ENCODE measurements around the gene DYNC1LI2. TPM values are rescaled to one million over a fixed set of nuclear protein-coding genes. Genes with fewer than 3 reads are reported as not detected.
A peak's percentile ranks its signal among the peaks of the same experiment; 100 is the strongest.

DYNC1LI2 gene
- total and polyA plus RNA-seq, 2 of the 8 experiments (the other 6 are each of a cell fraction or from before 2014, with no cell fraction given): 35.0 to 70.8 TPM

DNA sequence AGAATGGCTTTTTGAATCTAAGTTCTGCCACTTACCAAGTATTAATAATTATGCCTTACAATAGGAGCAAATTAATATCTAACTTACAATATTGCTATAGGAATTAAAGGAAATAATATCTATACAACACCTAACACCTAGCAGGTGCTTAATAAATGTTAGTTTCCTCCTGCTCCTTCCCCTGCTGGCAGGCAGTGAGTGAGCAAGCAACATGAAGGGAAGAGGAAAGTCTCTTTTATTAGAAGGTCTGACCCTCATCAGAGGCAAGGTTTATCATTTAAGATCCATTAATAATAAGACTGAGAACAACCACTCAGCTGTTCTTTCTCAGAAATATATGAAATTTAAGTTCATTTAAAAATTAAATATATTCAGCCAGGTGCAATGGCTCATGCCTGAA is 6.7 kb upstream of the DYNC1LI2 start:
- H3K18ac ChIP-seq (ENCODE audit: extremely low read depth, low read length): no peak overlapping the region

More for the DNA sequence above, 6.7 kb upstream of the DYNC1LI2 start:
- H3K56ac ChIP-seq (replicated peaks; ENCODE audit: insufficient read length, low read depth, low read length): no peak overlapping the region
- H2BK5ac ChIP-seq (ENCODE audit: low read depth, low read length): no peak overlapping the region
- no peak overlapping the region for H3K4me2 ChIP-seq (ENCODE audit: insufficient read depth in 1 of 2, low read depth in 2 of 2, low read length in 2 of 2)
- ChIA-PET CTCF (ENCODE audit: partially characterized antibody) (no interaction called here), POLR2A (ENCODE audit: partially characterized antibody) (no interaction called here)
- H3K14ac ChIP-seq (ENCODE audit: insufficient read length): no peak overlapping the region
- no peaks in the 10 kb centered on the region for H3K9me3 ChIP-seq (ENCODE audit: insufficient read depth in 2 of 2, low read depth in 1 of 2, low read length in 1 of 2)
- H2AFZ ChIP-seq (ENCODE audit: low read length): no peak overlapping the region
- DNase-seq (ENCODE audit: low read depth in 1 of 2, low spot score in 2 of 2): no peak
- peaks cover 0 to under 1% (median 0%) of the 10 kb centered on the region in 4 experiments; a peak in 1 of 7 replicates for H3K27me3 ChIP-seq (replicated peaks in 1 of 4; ENCODE audit: control insufficient read depth in 3 of 4, extremely low read depth in 1 of 4, insufficient read depth in 3 of 4, low read length in 3 of 4)
- H3K4ac ChIP-seq (replicated peaks; ENCODE audit: insufficient read length, low read depth, low read length): no peak overlapping the region
- H2AK5ac ChIP-seq (ENCODE audit: low read depth, low read length): no peak overlapping the region
- H4K8ac ChIP-seq (ENCODE audit: extremely low read depth, insufficient read depth, low read length): no peak overlapping the region
- no peaks in the 10 kb centered on the region for H3K36me3 ChIP-seq (ENCODE audit: control insufficient read depth in 2 of 4, insufficient read depth in 4 of 4, low read length in 3 of 4)
- H3K79me1 ChIP-seq (ENCODE audit: low read depth, low read length): no peaks in the 10 kb centered on the region
- no peaks in the 10 kb centered on the region for H4K20me1 ChIP-seq (replicated peaks in 1 of 2; ENCODE audit: control insufficient read depth in 1 of 2, insufficient read depth in 2 of 2, low read length in 2 of 2)
- H3K23ac ChIP-seq (ENCODE audit: insufficient read length): no peak overlapping the region
- no peaks in the 10 kb centered on the region for H3K23me2 ChIP-seq (ENCODE audit: low read depth, low read length)
- no peaks in the 10 kb centered on the region for H3K4me1 ChIP-seq (replicated peaks in 1 of 4; ENCODE audit: control insufficient read depth in 3 of 4, insufficient read depth in 4 of 4, low read length in 3 of 4)
- H3K79me2 ChIP-seq (ENCODE audit: control insufficient read depth in 1 of 2, insufficient read depth in 2 of 2, low read length in 2 of 2): no peaks in the 10 kb centered on the region
- no peak overlapping the region for H4K5ac ChIP-seq (ENCODE audit: insufficient read length, low read depth, low read length)
- no peak overlapping the region for H3K27ac ChIP-seq (ENCODE audit: low read depth, low read length)
- no peak overlapping the region for H4K91ac ChIP-seq (replicated peaks; ENCODE audit: insufficient read length, low read length)
- H3K9ac ChIP-seq (replicated peaks in 1 of 4; ENCODE audit: extremely low read depth in 1 of 4, low read depth in 3 of 4, low read length in 3 of 4): no peak overlapping the region
- no peak overlapping the region for H3K4me3 ChIP-seq (ENCODE audit: extremely low read depth in 1 of 4, insufficient read depth in 2 of 4, low read depth in 3 of 4, low read length in 4 of 4)
- TF ChIP-seq, protein P1, sequence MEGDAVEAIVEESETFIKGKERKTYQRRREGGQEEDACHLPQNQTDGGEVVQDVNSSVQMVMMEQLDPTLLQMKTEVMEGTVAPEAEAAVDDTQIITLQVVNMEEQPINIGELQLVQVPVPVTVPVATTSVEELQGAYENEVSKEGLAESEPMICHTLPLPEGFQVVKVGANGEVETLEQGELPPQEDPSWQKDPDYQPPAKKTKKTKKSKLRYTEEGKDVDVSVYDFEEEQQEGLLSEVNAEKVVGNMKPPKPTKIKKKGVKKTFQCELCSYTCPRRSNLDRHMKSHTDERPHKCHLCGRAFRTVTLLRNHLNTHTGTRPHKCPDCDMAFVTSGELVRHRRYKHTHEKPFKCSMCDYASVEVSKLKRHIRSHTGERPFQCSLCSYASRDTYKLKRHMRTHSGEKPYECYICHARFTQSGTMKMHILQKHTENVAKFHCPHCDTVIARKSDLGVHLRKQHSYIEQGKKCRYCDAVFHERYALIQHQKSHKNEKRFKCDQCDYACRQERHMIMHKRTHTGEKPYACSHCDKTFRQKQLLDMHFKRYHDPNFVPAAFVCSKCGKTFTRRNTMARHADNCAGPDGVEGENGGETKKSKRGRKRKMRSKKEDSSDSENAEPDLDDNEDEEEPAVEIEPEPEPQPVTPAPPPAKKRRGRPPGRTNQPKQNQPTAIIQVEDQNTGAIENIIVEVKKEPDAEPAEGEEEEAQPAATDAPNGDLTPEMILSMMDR (IDR thresholded peaks at IDR 0.05; ENCODE audit: control extremely low read depth in 1 of 3, insufficient read depth in 1 of 3, low read depth in 1 of 3, low read length in 3 of 3): peak in 1 of 3 experiments; percentile 28; a peak in 1 of 4 replicates
- TF ChIP-seq PHF8 (conservative IDR thresholded peaks at IDR 0.05; ENCODE audit: low read depth, low read length): no peak
- H2BK12ac ChIP-seq (ENCODE audit: low read depth, low read length): no peak overlapping the region
- FAIRE-seq: no peak
- H2BK120ac ChIP-seq (replicated peaks; ENCODE audit: low read depth, low read length): no peak overlapping the region
- H2BK20ac ChIP-seq (ENCODE audit: low read length): no peak overlapping the region
- H2BK15ac ChIP-seq (ENCODE audit: low read length): no peak overlapping the region
